ENCODE data around the gene TAF4. TPM values are rescaled to one million over a fixed set of nuclear protein-coding genes. Genes with fewer than 3 reads are reported as not detected.

TAF4 gene
- total and polyA plus RNA-seq, 2 donors from 2014 or later = 3.7 to 18.4 TPM

- no peak for TF ChIP-seq CTCF (IDR thresholded peaks at IDR 0.05; ENCODE audit: borderline replicate concordance, extremely low read depth, insufficient read depth)
- intact Hi-C loops (cut with DNase I) = no loop called here
- Histone ChIP-seq H3K27me3 (ENCODE audit: control insufficient read depth, insufficient read depth, low read length) (no peaks in the 10 kb centered on the region), H3K4me1 (ENCODE audit: control insufficient read depth in 2 of 3, insufficient read depth in 2 of 3, low read depth in 1 of 3, low read length in 3 of 3) (no peaks in the 10 kb centered on the region), H3K4me3 (ENCODE audit: low read length in 3 of 3) (no peak overlapping the region), H3K9me3 (ENCODE audit: control insufficient read depth in 2 of 3, insufficient read depth in 1 of 3, low read length in 3 of 3) (no peaks in the 10 kb centered on the region), H3K27ac (ENCODE audit: low read depth in 2 of 2, low read length in 2 of 2) (no peak overlapping the region), H3K36me3 (ENCODE audit: control insufficient read depth in 2 of 3, insufficient read depth in 3 of 3, low read length in 3 of 3) (peaks cover 1 to 32% (median 10%) of the 10 kb centered on the region in 3 donors), H3K9ac (ENCODE audit: low read length in 3 of 3) (no peak overlapping the region)
- FAIRE-seq (no peak), DNase-seq (no peak)
Measured at GRCh38 chr20:61977419-61977786, 88.3 kb downstream of the TAF4 start.

DNA sequence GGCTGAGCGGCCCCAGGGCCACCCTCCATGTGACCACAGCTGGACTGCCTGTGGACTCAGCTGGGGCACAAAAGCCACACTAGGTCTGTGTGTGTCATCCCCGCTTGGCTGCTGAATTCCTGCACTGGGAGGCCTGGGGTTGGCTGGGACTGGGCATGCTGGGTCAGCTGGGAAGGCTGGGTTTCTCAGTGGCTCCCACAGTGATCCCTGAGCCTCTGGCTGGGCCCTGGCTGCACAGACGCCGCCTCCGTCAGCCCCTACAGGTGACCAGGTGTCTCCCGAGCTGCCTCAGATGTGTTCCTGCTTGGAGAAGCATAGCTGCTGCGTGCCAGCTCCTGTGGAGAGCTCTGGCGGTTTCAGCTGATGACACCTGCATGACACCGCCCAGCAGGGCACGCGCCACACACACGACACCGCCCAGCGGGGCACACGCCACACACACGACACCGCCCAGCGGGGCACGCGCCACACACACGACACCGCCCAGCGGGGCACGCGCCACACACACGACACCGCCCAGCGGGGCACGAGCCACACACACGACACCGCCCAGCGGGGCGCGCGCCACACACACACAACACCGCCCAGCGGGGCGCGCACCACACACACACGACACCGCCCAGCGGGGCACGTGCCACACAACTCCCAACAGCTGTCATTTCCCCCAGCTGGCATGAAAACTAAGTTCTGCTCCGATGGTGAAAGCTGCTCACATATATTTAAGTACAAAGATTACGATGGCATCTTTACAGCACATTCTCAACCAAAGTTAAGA, 88.8 kb downstream of the TAF4 start:
- intact Hi-C loops (cut with DNase I) = no loop called here
- H3K4me1 ChIP-seq (ENCODE audit: control insufficient read depth in 2 of 3, insufficient read depth in 2 of 3, low read depth in 1 of 3, low read length in 3 of 3) = no peaks in the 10 kb centered on the region
- H3K9me3 ChIP-seq (ENCODE audit: control insufficient read depth in 2 of 3, insufficient read depth in 1 of 3, low read length in 3 of 3) = no peaks in the 10 kb centered on the region
- DNase-seq (no peak), FAIRE-seq (no peak)
- peaks cover 4 to 32% (median 10%) of the 10 kb centered on the region in 3 donors for H3K36me3 ChIP-seq (ENCODE audit: control insufficient read depth in 2 of 3, insufficient read depth in 3 of 3, low read length in 3 of 3)
- TF ChIP-seq CTCF (IDR thresholded peaks at IDR 0.05; ENCODE audit: borderline replicate concordance, extremely low read depth, insufficient read depth) = no peak
- no peaks in the 10 kb centered on the region for H3K27me3 ChIP-seq (ENCODE audit: control insufficient read depth, insufficient read depth, low read length)
- no peak overlapping the region for H3K9ac ChIP-seq (ENCODE audit: low read length in 3 of 3)
- no peak overlapping the region for H3K27ac ChIP-seq (ENCODE audit: low read depth in 2 of 2, low read length in 2 of 2)
- no peak overlapping the region for H3K4me3 ChIP-seq (ENCODE audit: low read length in 3 of 3)

DNA sequence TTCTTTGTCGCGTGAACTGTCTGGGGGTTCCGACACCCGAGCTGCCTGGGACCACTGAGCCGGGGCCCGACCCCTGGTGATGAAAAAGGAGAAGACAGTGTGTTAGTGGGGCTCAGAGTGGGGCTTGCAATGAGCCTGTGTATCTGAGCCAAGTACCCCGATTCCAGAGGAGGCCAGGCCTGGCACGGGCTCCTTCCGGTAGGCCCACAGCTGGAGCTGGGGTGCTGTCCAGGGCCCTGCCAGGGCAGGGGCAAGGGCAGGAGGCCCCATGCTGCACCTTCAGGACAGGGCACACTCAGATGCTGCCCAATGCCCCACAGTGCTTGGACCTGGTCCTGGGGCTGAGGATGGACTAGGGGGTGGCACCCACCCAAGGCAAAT, 89.4 kb downstream of the TAF4 start:
- no peak for TF ChIP-seq CTCF (IDR thresholded peaks at IDR 0.05; ENCODE audit: borderline replicate concordance, extremely low read depth, insufficient read depth)
- Histone ChIP-seq H3K27ac (ENCODE audit: low read depth in 2 of 2, low read length in 2 of 2) (no peak overlapping the region), H3K4me1 (ENCODE audit: control insufficient read depth in 2 of 3, insufficient read depth in 2 of 3, low read depth in 1 of 3, low read length in 3 of 3) (no peaks in the 10 kb centered on the region), H3K36me3 (ENCODE audit: control insufficient read depth in 2 of 3, insufficient read depth in 3 of 3, low read length in 3 of 3) (peaks cover 4 to 32% (median 10%) of the 10 kb centered on the region in 3 donors), H3K9me3 (ENCODE audit: control insufficient read depth in 2 of 3, insufficient read depth in 1 of 3, low read length in 3 of 3) (no peaks in the 10 kb centered on the region), H3K27me3 (ENCODE audit: control insufficient read depth, insufficient read depth, low read length) (no peaks in the 10 kb centered on the region), H3K4me3 (ENCODE audit: low read length in 3 of 3) (no peak overlapping the region), H3K9ac (ENCODE audit: low read length in 3 of 3) (no peak overlapping the region)
- intact Hi-C loops (cut with DNase I) = no loop called here
- DNase-seq = no peak
- FAIRE-seq = no peak

Data from kidney (tissue), 14 donors.